WTC11 (cell line): ENCODE measurements around the gene SYT5. TPM values are rescaled to one million over a fixed set of nuclear protein-coding genes. Genes with fewer than 3 reads are reported as not detected.
A peak's percentile ranks its signal among the peaks of the same experiment; 100 is the strongest.

Experiments used
- GTF2I ChIP-seq: fragments of 250-450 bp; sonication (Bioruptor Pico); conservative IDR thresholded peaks from 2 replicates; pipeline ENCODE4 v1.4.0; 2021; ENCODE audit warnings: mild to moderate bottlenecking
- KAT7 ChIP-seq: sonication (generic); formaldehyde crosslinking; IDR thresholded peaks from 2 replicates; pipeline ENCODE4 v1.8.1; 2023; ENCODE audit warnings: missing genetic modification reagents, mild to moderate bottlenecking, borderline replicate concordance
- MXD4 ChIP-seq: fragments of 250-450 bp; sonication (Bioruptor Pico); IDR thresholded peaks from 2 replicates; pipeline ENCODE4 v1.8.0; 2021; ENCODE audit warnings: mild to moderate bottlenecking, moderate library complexity, borderline replicate concordance
- NR1H2 ChIP-seq: sonication (generic); formaldehyde crosslinking; IDR thresholded peaks from 2 replicates; pipeline ENCODE4 v1.9.0; 2021; ENCODE audit warnings: mild to moderate bottlenecking, moderate library complexity, missing genetic modification reagents
- RORB ChIP-seq: fragments of 250-450 bp; sonication (Bioruptor Pico); IDR thresholded peaks from 2 replicates; pipeline ENCODE4 v1.9.0; 2021; ENCODE audit warnings: mild to moderate bottlenecking
- SP1 ChIP-seq: sonication (generic); formaldehyde crosslinking; conservative IDR thresholded peaks from 2 replicates; pipeline ENCODE4 v1.8.1; 2022; ENCODE audit warnings: missing genetic modification reagents
- ZNF263 ChIP-seq: sonication (generic); formaldehyde crosslinking; IDR thresholded peaks from 2 replicates; pipeline ENCODE4 v1.8.1; 2022; ENCODE audit warnings: low read depth, mild to moderate bottlenecking, moderate library complexity, missing genetic modification reagents
- total RNA-seq: library from RNA; stranded (reverse); gene quantifications from 3 replicates; pipeline ENCODE4 v1.2.3, GENCODE V29; 2021
- TF ChIP-seq, protein P1 (sequence below): fragments of 250-450 bp; sonication (Bioruptor Pico); IDR thresholded peaks from 2 replicates; pipeline ENCODE4 v2.1.2; 2022; ENCODE audit warnings: mild to moderate bottlenecking, moderate library complexity
- TF ChIP-seq, protein P2 (sequence below): fragments of 250-450 bp; sonication (Bioruptor Pico); IDR thresholded peaks from 2 replicates; pipeline ENCODE4 v1.9.0; 2021; ENCODE audit warnings: mild to moderate bottlenecking, borderline replicate concordance
- TF ChIP-seq, protein P3 (sequence below): sonication (generic); formaldehyde crosslinking; IDR thresholded peaks from 2 replicates; pipeline ENCODE4 v1.8.1; 2022; ENCODE audit warnings: low read depth, mild to moderate bottlenecking, moderate library complexity, missing genetic modification reagents, borderline replicate concordance
- TF ChIP-seq, protein P4 (sequence below): sonication (generic); formaldehyde crosslinking; IDR thresholded peaks from 2 replicates; pipeline ENCODE4 v1.8.0; 2023; ENCODE audit warnings: mild to moderate bottlenecking, missing genetic modification reagents
- TF ChIP-seq, protein P5 (sequence below): sonication (generic); formaldehyde crosslinking; IDR thresholded peaks from 2 replicates; pipeline ENCODE4 v1.8.1; 2023; ENCODE audit warnings: mild to moderate bottlenecking, missing genetic modification reagents
- TF ChIP-seq, protein P6 (sequence below): fragments of 250-450 bp; sonication (Bioruptor Pico); IDR thresholded peaks from 2 replicates; pipeline ENCODE4 v1.9.0; 2021; ENCODE audit warnings: mild to moderate bottlenecking
- TF ChIP-seq, protein P7 (sequence below): fragments of 250-450 bp; sonication (Bioruptor Pico); IDR thresholded peaks from 2 replicates; pipeline ENCODE4 v1.9.0; 2021; ENCODE audit warnings: moderate library complexity, mild to moderate bottlenecking, inconsistent platforms, borderline replicate concordance
- TF ChIP-seq, protein P8 (sequence below): sonication (generic); formaldehyde crosslinking; IDR thresholded peaks from 2 replicates; pipeline ENCODE4 v1.8.0; 2023; ENCODE audit warnings: missing genetic modification reagents
- TF ChIP-seq, protein P9 (sequence below): fragments of 200-600 bp; IDR thresholded peaks from 2 replicates; pipeline ENCODE4 v1.8.0; 2022; ENCODE audit warnings: antibody characterized with exemption
- TF ChIP-seq, protein P10 (sequence below): sonication (generic); formaldehyde crosslinking; IDR thresholded peaks from 2 replicates; pipeline ENCODE4 v1.8.0; 2022; ENCODE audit warnings: missing genetic modification reagents

The SYT5 gene
- total RNA-seq, 1 experiment from 2014 or later = 0.77 TPM

DNA sequence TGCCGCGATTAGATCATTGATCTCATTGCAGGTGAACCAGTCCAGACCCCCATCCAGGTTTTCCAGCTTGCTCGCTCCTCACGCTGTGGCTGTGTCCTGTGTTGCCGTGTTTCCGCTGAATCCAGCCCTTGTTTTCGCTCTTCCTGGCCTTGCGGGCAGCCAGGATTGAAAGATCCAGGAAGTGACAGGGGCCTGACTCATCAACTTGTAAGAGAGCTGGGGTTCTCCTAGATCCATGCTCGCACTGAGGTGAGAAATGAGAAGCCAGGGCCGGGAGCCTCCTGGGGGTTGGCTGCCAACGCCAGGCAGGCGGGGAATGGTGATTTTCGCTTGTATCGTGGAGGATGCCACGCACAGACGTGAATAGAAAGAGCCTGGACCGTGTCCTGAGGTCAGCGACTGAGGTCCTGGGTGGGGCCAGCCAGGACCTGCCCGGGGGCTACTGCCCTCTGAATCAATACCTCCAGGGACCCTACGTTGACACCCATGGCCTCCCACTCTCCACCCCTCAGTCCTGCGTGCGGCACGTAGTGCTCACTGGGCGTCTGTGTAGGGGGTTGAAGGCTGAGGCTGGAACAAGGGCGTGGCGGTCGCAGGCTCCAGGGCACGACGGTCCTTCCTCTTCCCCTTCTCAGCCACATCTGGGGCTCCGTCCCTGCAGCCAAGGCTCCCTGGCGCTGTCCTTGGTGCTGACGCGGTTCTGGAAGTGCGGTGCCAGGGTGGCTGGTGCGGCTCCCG, 36.5 kb upstream of the SYT5 start (continued):
- TF ChIP-seq, protein P1, sequence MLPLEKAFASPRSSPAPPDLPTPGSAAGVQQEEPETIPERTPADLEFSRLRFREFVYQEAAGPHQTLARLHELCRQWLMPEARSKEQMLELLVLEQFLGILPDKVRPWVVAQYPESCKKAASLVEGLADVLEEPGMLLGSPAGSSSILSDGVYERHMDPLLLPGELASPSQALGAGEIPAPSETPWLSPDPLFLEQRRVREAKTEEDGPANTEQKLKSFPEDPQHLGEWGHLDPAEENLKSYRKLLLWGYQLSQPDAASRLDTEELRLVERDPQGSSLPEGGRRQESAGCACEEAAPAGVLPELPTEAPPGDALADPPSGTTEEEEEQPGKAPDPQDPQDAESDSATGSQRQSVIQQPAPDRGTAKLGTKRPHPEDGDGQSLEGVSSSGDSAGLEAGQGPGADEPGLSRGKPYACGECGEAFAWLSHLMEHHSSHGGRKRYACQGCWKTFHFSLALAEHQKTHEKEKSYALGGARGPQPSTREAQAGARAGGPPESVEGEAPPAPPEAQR = no peak; the same call in 1 of the 2 replicates
- no peak for TF ChIP-seq MXD4 (CRISPR knock-in tag)
- TF ChIP-seq NR1H2 (CRISPR knock-in tag) = peak; percentile 77; the same call in 1 of the 2 replicates
- TF ChIP-seq RORB = no peak
- TF ChIP-seq, protein P2, sequence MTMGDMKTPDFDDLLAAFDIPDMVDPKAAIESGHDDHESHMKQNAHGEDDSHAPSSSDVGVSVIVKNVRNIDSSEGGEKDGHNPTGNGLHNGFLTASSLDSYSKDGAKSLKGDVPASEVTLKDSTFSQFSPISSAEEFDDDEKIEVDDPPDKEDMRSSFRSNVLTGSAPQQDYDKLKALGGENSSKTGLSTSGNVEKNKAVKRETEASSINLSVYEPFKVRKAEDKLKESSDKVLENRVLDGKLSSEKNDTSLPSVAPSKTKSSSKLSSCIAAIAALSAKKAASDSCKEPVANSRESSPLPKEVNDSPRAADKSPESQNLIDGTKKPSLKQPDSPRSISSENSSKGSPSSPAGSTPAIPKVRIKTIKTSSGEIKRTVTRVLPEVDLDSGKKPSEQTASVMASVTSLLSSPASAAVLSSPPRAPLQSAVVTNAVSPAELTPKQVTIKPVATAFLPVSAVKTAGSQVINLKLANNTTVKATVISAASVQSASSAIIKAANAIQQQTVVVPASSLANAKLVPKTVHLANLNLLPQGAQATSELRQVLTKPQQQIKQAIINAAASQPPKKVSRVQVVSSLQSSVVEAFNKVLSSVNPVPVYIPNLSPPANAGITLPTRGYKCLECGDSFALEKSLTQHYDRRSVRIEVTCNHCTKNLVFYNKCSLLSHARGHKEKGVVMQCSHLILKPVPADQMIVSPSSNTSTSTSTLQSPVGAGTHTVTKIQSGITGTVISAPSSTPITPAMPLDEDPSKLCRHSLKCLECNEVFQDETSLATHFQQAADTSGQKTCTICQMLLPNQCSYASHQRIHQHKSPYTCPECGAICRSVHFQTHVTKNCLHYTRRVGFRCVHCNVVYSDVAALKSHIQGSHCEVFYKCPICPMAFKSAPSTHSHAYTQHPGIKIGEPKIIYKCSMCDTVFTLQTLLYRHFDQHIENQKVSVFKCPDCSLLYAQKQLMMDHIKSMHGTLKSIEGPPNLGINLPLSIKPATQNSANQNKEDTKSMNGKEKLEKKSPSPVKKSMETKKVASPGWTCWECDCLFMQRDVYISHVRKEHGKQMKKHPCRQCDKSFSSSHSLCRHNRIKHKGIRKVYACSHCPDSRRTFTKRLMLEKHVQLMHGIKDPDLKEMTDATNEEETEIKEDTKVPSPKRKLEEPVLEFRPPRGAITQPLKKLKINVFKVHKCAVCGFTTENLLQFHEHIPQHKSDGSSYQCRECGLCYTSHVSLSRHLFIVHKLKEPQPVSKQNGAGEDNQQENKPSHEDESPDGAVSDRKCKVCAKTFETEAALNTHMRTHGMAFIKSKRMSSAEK (CRISPR knock-in tag) = no peak
- TF ChIP-seq, protein P3, sequence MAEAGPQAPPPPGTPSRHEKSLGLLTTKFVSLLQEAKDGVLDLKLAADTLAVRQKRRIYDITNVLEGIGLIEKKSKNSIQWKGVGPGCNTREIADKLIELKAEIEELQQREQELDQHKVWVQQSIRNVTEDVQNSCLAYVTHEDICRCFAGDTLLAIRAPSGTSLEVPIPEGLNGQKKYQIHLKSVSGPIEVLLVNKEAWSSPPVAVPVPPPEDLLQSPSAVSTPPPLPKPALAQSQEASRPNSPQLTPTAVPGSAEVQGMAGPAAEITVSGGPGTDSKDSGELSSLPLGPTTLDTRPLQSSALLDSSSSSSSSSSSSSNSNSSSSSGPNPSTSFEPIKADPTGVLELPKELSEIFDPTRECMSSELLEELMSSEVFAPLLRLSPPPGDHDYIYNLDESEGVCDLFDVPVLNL = peak; percentile 94
- TF ChIP-seq, protein P4, sequence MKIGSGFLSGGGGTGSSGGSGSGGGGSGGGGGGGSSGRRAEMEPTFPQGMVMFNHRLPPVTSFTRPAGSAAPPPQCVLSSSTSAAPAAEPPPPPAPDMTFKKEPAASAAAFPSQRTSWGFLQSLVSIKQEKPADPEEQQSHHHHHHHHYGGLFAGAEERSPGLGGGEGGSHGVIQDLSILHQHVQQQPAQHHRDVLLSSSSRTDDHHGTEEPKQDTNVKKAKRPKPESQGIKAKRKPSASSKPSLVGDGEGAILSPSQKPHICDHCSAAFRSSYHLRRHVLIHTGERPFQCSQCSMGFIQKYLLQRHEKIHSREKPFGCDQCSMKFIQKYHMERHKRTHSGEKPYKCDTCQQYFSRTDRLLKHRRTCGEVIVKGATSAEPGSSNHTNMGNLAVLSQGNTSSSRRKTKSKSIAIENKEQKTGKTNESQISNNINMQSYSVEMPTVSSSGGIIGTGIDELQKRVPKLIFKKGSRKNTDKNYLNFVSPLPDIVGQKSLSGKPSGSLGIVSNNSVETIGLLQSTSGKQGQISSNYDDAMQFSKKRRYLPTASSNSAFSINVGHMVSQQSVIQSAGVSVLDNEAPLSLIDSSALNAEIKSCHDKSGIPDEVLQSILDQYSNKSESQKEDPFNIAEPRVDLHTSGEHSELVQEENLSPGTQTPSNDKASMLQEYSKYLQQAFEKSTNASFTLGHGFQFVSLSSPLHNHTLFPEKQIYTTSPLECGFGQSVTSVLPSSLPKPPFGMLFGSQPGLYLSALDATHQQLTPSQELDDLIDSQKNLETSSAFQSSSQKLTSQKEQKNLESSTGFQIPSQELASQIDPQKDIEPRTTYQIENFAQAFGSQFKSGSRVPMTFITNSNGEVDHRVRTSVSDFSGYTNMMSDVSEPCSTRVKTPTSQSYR (CRISPR knock-in tag) = peak; percentile 92
- TF ChIP-seq, protein P5, sequence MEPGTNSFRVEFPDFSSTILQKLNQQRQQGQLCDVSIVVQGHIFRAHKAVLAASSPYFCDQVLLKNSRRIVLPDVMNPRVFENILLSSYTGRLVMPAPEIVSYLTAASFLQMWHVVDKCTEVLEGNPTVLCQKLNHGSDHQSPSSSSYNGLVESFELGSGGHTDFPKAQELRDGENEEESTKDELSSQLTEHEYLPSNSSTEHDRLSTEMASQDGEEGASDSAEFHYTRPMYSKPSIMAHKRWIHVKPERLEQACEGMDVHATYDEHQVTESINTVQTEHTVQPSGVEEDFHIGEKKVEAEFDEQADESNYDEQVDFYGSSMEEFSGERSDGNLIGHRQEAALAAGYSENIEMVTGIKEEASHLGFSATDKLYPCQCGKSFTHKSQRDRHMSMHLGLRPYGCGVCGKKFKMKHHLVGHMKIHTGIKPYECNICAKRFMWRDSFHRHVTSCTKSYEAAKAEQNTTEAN (CRISPR knock-in tag) = peak; percentile 97
- TF ChIP-seq GTF2I (CRISPR knock-in tag) = no peak
- TF ChIP-seq ZNF263 (CRISPR knock-in tag) = no peak
- TF ChIP-seq, protein P6, sequence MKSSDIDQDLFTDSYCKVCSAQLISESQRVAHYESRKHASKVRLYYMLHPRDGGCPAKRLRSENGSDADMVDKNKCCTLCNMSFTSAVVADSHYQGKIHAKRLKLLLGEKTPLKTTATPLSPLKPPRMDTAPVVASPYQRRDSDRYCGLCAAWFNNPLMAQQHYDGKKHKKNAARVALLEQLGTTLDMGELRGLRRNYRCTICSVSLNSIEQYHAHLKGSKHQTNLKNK (CRISPR knock-in tag) = no peak
- peak; percentile 70 for TF ChIP-seq SP1 (CRISPR knock-in tag)
- no peak for TF ChIP-seq KAT7 (CRISPR knock-in tag)
- TF ChIP-seq, protein P7, sequence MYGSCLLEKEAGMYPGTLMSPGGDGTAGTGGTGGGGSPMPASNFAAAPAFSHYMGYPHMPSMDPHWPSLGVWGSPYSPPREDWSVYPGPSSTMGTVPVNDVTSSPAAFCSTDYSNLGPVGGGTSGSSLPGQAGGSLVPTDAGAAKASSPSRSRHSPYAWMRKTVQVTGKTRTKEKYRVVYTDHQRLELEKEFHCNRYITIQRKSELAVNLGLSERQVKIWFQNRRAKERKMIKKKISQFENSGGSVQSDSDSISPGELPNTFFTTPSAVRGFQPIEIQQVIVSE = no peak
- TF ChIP-seq, protein P8, sequence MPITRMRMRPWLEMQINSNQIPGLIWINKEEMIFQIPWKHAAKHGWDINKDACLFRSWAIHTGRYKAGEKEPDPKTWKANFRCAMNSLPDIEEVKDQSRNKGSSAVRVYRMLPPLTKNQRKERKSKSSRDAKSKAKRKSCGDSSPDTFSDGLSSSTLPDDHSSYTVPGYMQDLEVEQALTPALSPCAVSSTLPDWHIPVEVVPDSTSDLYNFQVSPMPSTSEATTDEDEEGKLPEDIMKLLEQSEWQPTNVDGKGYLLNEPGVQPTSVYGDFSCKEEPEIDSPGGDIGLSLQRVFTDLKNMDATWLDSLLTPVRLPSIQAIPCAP (CRISPR knock-in tag) = peak; percentile 86; the same call in 1 of the 2 replicates
- TF ChIP-seq, protein P9, sequence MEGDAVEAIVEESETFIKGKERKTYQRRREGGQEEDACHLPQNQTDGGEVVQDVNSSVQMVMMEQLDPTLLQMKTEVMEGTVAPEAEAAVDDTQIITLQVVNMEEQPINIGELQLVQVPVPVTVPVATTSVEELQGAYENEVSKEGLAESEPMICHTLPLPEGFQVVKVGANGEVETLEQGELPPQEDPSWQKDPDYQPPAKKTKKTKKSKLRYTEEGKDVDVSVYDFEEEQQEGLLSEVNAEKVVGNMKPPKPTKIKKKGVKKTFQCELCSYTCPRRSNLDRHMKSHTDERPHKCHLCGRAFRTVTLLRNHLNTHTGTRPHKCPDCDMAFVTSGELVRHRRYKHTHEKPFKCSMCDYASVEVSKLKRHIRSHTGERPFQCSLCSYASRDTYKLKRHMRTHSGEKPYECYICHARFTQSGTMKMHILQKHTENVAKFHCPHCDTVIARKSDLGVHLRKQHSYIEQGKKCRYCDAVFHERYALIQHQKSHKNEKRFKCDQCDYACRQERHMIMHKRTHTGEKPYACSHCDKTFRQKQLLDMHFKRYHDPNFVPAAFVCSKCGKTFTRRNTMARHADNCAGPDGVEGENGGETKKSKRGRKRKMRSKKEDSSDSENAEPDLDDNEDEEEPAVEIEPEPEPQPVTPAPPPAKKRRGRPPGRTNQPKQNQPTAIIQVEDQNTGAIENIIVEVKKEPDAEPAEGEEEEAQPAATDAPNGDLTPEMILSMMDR = no peak
- TF ChIP-seq, protein P10, sequence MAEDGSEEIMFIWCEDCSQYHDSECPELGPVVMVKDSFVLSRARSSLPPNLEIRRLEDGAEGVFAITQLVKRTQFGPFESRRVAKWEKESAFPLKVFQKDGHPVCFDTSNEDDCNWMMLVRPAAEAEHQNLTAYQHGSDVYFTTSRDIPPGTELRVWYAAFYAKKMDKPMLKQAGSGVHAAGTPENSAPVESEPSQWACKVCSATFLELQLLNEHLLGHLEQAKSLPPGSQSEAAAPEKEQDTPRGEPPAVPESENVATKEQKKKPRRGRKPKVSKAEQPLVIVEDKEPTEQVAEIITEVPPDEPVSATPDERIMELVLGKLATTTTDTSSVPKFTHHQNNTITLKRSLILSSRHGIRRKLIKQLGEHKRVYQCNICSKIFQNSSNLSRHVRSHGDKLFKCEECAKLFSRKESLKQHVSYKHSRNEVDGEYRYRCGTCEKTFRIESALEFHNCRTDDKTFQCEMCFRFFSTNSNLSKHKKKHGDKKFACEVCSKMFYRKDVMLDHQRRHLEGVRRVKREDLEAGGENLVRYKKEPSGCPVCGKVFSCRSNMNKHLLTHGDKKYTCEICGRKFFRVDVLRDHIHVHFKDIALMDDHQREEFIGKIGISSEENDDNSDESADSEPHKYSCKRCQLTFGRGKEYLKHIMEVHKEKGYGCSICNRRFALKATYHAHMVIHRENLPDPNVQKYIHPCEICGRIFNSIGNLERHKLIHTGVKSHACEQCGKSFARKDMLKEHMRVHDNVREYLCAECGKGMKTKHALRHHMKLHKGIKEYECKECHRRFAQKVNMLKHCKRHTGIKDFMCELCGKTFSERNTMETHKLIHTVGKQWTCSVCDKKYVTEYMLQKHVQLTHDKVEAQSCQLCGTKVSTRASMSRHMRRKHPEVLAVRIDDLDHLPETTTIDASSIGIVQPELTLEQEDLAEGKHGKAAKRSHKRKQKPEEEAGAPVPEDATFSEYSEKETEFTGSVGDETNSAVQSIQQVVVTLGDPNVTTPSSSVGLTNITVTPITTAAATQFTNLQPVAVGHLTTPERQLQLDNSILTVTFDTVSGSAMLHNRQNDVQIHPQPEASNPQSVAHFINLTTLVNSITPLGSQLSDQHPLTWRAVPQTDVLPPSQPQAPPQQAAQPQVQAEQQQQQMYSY (CRISPR knock-in tag) = peak; percentile 100
